Spleen (tissue), 7 donors: ENCODE measurements around the gene CD320.

Source experiments
- POLR2A ChIP-seq, 3 donors: fragments of 450-650 bp; IDR thresholded peaks; one replicate each; pipeline ENCODE4 v1.5.1; 2017; ENCODE audit warnings: antibody characterized with exemption in 3 of 3, mild to moderate bottlenecking in 1 of 3
- TF ChIP-seq, protein P1 (sequence below), 11 experiments: fragments of 200-600 bp in 7 of 11; fragments of 450-650 bp in 4 of 11; sonication (generic) in 4 of 11; IDR thresholded peaks in 8 of 11; conservative IDR thresholded peaks in 3 of 11; 1 replicate in 7 of 11; 2 replicates in 4 of 11; pipeline versions ENCODE4 v1.4.0 to v1.8.0; 2016 to 2021; ENCODE audit warnings: antibody characterized with exemption in 11 of 11, inconsistent platforms in 4 of 11, mild to moderate bottlenecking in 1 of 11
- donor health status: DM: no; HTN: no; CAD: no; lungs with moderate emphysema.
- donor health status: DM: no; HTN: no; CAD: no.
- donor health status: DM: no; HTN: no; CAD: no.

DNA sequence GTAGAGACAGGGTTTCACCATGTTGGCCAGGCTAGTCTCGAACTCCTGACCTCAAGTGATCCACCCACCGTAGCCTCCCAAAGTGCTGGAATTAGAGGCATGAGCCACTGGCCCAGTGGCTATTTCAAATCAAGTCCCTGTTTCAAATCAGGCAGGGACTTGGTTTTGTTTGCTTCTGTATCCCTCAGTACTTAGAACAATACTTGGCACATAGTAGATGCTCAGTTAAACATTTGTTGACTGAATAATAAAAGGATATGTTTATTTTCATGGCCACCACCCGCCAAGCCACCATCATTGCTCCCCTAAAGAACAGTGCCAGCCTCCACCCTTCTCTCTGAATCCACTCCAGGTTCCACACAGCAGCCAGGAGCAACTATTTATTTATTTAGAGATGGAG lies 17.3 kb upstream of the CD320 start:
- TF ChIP-seq, protein P1, sequence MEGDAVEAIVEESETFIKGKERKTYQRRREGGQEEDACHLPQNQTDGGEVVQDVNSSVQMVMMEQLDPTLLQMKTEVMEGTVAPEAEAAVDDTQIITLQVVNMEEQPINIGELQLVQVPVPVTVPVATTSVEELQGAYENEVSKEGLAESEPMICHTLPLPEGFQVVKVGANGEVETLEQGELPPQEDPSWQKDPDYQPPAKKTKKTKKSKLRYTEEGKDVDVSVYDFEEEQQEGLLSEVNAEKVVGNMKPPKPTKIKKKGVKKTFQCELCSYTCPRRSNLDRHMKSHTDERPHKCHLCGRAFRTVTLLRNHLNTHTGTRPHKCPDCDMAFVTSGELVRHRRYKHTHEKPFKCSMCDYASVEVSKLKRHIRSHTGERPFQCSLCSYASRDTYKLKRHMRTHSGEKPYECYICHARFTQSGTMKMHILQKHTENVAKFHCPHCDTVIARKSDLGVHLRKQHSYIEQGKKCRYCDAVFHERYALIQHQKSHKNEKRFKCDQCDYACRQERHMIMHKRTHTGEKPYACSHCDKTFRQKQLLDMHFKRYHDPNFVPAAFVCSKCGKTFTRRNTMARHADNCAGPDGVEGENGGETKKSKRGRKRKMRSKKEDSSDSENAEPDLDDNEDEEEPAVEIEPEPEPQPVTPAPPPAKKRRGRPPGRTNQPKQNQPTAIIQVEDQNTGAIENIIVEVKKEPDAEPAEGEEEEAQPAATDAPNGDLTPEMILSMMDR (IDR thresholded peaks at IDR 0.05 in 8 of 11, conservative IDR thresholded peaks at IDR 0.05 in 3 of 11): no peak
- no peak for TF ChIP-seq POLR2A (IDR thresholded peaks at IDR 0.05)
